HG03097 (cell line): ENCODE data around the gene RASGRP3.

ENCODE experiments used
- ATAC-seq: cut with Tn5 transposase; IDR thresholded peaks from one replicate; pipeline ENCODE4 v1.9.1; 2021; ENCODE audit not compliant: unreplicated experiment, low FRiP score

RASGRP3 gene

GRCh38 chr2:33491441-33492084 is 15.1 kb downstream of the RASGRP3 start:
- no peak for ATAC-seq

DNA sequence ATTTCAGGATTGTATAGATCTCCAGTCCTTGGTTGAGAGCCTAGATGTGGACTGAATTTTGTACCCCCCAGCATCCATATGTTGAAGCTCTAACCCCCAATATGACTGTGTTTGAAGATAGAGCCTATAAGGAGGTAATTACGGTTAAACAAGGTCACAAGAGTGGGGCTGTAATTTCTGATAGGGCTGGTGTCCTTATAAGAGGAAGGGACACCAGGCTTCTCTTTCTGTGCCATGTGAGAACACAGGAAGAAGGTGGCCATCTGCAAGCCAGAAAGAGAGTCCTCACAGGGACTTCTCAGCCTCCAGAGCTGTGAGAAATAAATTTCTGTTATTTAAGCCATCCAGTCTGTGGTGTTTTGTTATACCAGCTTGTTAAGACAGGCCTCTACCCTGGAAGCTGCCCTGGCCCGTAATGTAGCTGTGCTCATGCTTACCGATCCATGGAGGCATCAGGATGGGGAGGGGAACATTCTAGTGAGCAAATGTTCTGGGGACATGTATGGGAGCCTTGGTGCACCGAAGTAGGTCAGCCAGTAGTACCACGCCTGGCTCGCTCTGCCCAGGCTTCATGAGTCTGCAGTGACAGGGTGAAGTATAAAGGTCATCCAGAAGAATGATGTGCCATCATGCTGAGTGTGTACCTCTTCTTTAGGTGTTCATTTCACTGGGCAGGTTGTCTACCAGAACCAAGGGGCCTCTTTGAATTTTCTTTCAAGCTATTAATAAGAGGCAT is 16.1 kb downstream of the RASGRP3 start:
- no peak for ATAC-seq

DNA sequence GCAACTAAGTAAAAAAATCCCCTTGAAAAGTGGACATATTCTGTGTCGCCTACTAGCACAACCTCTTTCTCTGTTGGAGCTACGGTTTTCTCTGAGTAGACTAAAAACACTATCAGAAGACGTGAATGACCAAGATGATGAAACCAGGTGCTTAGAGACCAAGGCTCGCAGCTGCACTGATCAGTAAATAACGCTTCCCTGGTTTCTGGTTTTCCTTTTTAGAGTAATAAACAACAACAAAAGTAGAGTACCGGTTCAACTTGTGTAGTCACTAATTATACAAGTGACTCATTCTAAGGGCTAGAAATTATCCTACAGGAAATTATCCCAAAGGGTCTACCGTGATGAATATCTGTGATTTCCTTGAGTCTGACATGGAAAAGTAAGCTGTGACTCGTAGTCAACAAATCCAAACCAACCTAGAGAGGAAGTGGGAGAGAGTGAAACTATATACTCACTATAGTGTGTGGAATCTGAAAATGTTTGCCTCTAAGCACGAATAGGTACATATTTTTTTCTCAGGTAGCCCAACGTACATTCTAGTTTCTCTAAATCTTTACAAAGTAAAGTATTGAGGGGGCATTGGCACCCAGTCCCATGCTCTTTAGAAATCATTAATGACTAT is 17.8 kb downstream of the RASGRP3 start:
- ATAC-seq: peak; percentile 53

DNA sequence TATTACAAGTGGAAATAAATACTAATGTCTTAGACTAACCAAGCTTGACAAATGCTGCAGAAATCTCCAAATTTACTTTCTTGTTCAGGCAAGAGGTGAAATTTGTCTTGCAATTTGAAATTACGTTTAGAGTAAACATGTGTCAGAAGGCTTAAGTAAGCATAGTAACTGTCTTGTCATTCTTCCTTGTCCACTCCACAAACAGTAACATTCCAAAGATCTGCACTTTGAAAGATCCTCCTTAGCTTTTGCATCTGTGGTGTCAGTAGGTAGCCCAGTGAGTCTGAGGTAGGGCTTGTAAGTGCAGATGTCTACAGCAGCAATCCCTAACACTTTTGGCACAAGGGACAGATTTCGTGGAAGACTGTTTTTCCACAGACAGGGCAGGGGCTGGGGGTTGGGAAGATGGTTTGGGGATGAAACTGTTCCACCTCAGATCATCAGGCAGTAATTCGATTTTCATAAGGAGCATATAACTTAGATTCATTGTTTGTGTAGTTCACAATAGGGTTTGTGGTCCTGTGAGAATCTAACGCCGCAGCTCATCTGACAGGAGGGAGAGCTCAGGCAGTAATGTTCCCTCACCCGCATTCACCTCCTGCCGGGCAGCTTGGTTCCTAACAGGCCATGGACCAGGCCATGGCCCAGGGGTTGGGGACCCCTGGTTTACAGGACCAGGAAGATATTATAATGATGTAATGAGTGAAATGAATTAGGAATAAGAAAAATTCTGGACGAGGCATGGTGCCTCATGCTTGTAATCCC is 18.6 kb downstream of the RASGRP3 start:
- no peak for ATAC-seq

DNA sequence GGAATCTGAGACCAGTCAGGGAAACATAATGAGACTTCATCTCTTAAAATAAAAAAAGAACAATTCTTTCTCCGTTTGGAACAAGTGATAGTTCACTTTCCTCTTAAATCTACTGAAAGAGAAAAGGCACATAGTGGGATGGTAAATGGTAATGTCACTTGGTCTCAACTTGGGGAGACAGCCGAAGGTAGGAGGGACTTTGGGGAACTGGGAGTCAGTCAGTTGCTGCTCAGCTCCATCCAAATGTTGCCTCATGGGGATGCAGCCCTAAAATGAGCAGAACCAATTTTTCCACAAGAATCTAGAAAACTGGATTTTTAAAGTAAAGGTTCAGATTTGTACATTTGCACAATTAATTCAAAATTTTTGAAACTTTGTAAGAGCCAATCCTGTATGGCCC is 19.2 kb downstream of the RASGRP3 start:
- ATAC-seq: no peak

DNA sequence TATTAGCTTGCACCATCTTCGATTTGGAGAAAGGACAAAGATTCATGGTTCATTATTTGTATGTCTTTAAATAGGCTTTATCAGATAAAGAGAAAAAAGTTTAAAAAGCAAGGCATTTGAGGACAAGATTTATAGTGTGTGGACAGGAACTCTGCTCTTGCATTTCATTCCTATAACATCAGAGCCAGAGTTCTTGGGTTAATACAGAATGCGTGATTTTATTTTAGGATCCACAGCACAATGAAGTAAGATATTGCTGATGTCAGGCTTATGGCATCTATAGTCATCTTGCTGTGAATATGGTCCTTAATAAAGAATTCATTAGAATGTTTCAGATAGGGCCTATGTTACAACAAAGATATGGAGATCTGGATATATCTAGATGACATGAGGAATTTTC is 19.7 kb downstream of the RASGRP3 start:
- no peak for ATAC-seq

GRCh38 chr2:33496726-33497125 is 20.3 kb downstream of the RASGRP3 start:
- no peak for ATAC-seq

DNA sequence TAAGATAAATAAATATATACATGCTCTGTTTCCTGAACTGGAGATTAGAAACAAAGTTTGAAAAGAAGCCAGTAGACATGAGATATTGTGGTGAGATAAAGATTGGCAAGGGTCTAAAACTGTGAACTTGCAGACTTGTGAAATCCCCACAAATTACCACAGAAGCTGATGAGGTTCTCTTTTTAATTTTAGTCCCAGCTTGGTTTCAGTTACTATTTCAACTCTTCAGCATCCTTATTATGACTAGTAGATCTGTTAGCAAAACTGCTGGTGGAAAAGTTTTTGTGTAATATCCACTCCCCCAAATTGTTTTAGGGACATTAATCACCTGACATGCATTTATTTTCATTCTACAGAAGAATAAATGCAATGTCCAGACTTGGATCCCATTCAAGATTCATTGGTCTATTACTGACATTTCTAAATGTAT is 20.8 kb downstream of the RASGRP3 start:
- ATAC-seq: peak; percentile 46

GRCh38 chr2:33498291-33498956 is 22.0 kb downstream of the RASGRP3 start:
- ATAC-seq: peak; percentile 25

DNA sequence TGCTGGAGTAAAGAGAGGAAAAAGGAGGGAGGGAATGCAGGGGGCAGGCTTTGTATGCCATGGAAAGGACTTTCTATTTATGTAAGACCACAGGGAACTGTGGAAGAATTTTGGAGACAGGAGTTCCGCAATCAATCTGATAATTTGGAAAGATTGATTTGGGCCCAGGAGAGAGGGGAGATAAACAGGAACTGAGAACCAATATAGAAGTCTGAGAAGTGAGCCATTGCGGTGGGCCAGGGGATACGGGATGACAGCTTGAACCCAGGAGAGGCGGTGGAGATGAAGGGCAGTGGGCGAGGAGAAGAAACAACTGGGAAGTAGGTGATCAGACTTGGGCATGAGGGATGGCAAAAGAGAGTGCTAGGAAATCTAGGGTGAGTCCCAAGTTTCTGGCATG is 23.7 kb downstream of the RASGRP3 start:
- ATAC-seq: no peak

- ATAC-seq: no peak
Measured at GRCh38 chr2:33502025-33502424, 25.6 kb downstream of the RASGRP3 start.

GRCh38 chr2:33503002-33503401 is 26.6 kb downstream of the RASGRP3 start:
- ATAC-seq: no peak

DNA sequence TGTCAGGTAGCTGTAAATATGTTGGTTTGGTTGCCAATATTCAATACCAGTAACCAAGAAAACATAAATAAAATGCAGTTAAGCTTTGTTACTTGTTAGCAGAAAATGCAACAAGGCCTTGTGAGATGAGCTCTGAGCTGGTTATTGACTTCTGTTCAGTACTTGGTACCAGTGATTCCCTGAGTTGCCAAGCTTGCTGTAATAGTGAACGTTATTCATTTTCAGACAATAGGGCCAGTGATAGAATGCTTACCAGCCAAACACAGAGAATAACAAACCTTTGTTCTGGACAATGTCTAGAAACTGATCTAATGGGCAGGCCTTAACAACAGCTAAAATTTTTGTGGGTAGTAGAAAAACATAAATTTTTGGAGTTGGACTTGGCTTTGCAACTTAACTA is 29.5 kb downstream of the RASGRP3 start:
- no peak for ATAC-seq

DNA sequence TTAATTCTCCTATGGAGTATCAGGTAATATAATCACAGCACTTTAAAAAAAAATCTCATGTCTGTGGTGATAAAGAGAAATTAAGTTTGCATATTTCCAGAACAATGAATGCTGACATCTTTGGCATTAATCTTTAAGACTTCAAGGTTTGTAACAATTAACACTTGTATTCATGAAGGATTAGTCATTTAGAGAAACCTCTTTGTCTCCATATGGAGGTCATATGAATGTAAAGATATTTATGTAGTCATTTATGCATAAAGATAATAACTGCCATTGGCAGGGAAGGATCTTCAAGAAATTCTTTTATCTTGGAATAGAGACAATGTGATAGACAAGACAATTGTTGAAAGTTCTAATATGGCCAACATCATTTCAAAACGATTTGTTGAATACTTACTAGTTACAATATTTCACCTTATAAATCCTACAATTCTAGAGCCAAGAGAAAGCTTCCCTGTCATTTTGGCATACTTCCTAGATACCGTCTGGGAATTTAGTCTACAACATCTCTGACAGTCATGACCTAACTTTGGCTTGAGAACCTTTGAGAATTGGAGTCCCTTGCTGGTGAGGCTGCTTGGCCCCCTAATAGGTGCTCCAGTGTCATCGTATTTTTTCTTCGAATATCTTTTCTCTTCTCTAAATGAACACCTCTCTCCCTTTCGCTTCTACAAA is 33.6 kb downstream of the RASGRP3 start:
- ATAC-seq: no peak

DNA sequence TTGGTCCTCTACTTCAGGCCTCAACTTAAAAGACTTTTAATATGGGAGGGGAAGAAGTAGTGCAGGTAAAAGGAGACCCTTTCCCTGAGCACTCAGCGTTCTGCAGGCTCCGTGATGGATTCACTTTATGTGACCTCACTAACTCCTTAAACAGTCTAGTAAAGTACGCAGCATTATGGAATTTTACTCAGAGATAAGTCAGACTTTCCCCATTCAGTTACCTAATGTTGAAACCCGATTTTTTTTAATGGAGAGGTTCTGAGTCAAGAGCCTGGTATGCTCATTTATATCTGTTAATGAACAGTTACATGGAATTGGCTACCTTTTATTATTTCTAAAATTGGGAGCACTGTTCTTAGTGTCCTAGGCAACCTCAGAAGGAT is 34.1 kb downstream of the RASGRP3 start:
- no peak for ATAC-seq

DNA sequence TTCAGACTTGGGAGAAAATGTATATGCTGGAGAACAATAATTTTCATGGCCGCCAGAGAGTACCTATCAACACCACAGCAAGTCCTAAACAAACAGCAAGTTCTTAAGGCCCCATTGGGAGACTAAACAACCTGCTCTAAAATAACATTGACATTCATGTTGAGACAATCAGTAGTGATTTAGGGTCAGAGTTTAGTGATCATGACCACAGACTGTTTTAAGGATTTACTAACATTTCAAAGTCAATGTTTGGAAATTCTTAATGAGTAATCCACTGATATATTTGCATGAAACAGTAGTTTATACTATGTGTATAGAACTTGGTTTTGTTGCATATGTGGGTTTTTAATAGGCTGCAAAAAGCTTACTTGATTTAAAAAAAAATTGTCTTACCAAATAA is 34.7 kb downstream of the RASGRP3 start:
- no peak for ATAC-seq

DNA sequence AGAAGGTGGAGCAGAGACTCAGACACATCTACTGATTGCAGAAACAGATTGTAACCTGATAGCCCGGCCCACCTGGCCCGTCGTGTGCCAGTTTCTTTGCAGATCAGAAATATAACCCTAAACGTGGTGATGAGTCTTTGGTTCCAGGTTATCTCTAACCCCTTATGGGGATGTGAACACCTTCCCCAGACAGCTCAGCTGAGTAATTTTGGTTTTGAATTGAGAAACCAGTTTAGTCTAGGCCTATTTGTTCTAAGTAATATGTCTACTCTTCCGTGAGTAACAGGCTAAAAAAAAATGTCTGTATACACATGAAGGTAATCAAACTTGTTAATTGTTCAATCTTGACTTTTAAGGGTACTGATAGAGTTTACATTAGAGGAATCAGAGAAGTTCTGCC is 35.7 kb downstream of the RASGRP3 start:
- no peak for ATAC-seq

DNA sequence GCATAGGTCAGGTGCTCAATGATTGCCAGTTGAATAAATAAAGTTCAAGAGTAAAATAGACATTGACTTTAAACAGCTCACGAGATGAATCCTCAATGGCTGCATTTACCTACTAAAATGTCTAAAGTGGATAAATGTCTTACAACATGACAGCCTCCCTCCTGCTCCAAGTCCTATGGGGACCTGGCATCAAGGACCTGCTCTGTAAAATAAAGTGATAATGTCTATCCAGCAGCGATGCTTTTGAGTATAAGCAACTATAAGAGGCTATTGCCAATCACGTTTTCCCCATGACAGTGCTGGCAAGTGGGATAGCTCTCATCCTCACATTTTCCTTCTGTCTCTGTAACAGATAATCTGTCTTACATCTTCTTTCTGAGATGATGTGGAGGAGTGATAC is 37.0 kb downstream of the RASGRP3 start:
- ATAC-seq: no peak

DNA sequence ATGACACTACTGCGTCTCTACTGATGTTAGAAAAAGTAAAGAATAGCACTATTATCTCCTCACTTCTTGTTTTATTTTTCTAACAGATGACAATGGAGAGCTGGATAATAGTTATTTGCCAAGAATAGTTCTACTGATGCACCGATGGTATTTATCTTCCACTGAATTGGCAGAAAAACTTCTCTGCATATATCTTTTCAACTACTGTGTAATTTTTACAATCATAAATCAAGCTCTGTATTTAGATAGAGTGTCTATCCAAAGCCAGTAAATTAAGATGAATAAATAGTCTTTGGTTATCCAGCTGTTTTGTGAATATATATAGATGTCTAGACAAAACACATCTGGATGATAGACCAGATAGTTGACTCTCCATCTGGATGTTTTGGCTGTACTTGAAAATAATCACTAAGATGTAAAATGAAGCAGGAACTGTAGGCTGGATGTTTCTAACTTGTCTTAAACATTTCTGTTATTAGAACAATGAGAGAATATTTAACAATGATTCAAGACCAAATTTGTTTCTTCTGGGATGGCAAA is 40.1 kb downstream of the RASGRP3 start:
- no peak for ATAC-seq

GRCh38 chr2:33518200-33518599 is 41.8 kb downstream of the RASGRP3 start:
- ATAC-seq: no peak
